Progenitor cell of endocrine pancreas (in vitro differentiated cells): Measurements from ENCODE around the gene CD44. TPM values are rescaled to one million over a fixed set of nuclear protein-coding genes. Genes with fewer than 3 reads are reported as not detected.

Experiments used
- DNase-seq: peaks from one replicate; pipeline ENCODE4 v3.0.0; 2021; ENCODE audit warnings: low spot score; ENCODE audit not compliant: unreplicated experiment
- H3K27ac Mint-ChIP-seq: 2 replicates; pipeline ENCODE4 v1.8.0; 2021; ENCODE audit warnings: mild to moderate bottlenecking, moderate library complexity, mixed read lengths
- H3K27me3 Mint-ChIP-seq: 2 replicates; pipeline ENCODE4 v1.8.0; 2021; ENCODE audit warnings: mixed read lengths
- H3K36me3 Mint-ChIP-seq: 2 replicates; pipeline ENCODE4 v1.8.0; 2022; ENCODE audit warnings: mixed read lengths; ENCODE audit not compliant: insufficient read depth
- H3K4me1 Mint-ChIP-seq: 2 replicates; pipeline ENCODE4 v1.8.0; 2021; ENCODE audit warnings: low read depth, mixed read lengths
- H3K4me3 Mint-ChIP-seq: 2 replicates; pipeline ENCODE4 v1.8.0; 2021; ENCODE audit warnings: low read depth, mild to moderate bottlenecking, moderate library complexity, mixed read lengths
- H3K9me3 Mint-ChIP-seq: 2 replicates; pipeline ENCODE4 v1.8.0; 2021; ENCODE audit warnings: low read depth, mixed read lengths
- CTCF ChIP-seq: fragments of 200-600 bp; sonication (generic); IDR thresholded peaks from one replicate; pipeline ENCODE4 v1.5.0; 2021; ENCODE audit warnings: antibody characterized with exemption, mild to moderate bottlenecking; ENCODE audit not compliant: unreplicated experiment
- total RNA-seq: library from RNA; stranded (reverse); gene quantifications from 2 replicates; pipeline ENCODE4 v1.2.1, GENCODE V29; 2021

CD44 gene
- total RNA-seq, 1 donor from 2014 or later: 1.9 TPM

GRCh38 chr11:35253237-35253636, 114.3 kb downstream of the CD44 start:
- H3K4me3 Mint-ChIP-seq: no peak overlapping the region
- no peaks in the 10 kb centered on the region for H3K27me3 Mint-ChIP-seq
- no peaks in the 10 kb centered on the region for H3K36me3 Mint-ChIP-seq
- no peak for TF ChIP-seq CTCF
- H3K4me1 Mint-ChIP-seq: no peaks in the 10 kb centered on the region
- H3K9me3 Mint-ChIP-seq: no peaks in the 10 kb centered on the region
- H3K27ac Mint-ChIP-seq: no peak overlapping the region
- no peak for DNase-seq

- Mint-ChIP-seq H3K27me3 (peaks cover 2% of the 10 kb centered on the region), H3K9me3 (no peaks in the 10 kb centered on the region), H3K36me3 (no peaks in the 10 kb centered on the region), H3K27ac (no peak overlapping the region), H3K4me3 (no peak overlapping the region), H3K4me1 (no peaks in the 10 kb centered on the region)
- no peak for DNase-seq
- no peak for TF ChIP-seq CTCF
Measured at GRCh38 chr11:35255514-35255913, 116.5 kb downstream of the CD44 start.

- peaks cover 2% of the 10 kb centered on the region for H3K27me3 Mint-ChIP-seq
- TF ChIP-seq CTCF: no peak
- no peak for DNase-seq
- H3K4me1 Mint-ChIP-seq: no peaks in the 10 kb centered on the region
- H3K27ac Mint-ChIP-seq: no peak overlapping the region
- no peaks in the 10 kb centered on the region for H3K9me3 Mint-ChIP-seq
- no peaks in the 10 kb centered on the region for H3K36me3 Mint-ChIP-seq
- H3K4me3 Mint-ChIP-seq: no peak overlapping the region
Measured at GRCh38 chr11:35256296-35256695, 117.3 kb downstream of the CD44 start.

- Mint-ChIP-seq H3K27ac (no peak overlapping the region), H3K4me3 (no peak overlapping the region), H3K9me3 (no peaks in the 10 kb centered on the region), H3K4me1 (no peaks in the 10 kb centered on the region), H3K27me3 (peaks cover 2% of the 10 kb centered on the region), H3K36me3 (no peaks in the 10 kb centered on the region)
- DNase-seq: no peak
- no peak for TF ChIP-seq CTCF
Measured at GRCh38 chr11:35257281-35257680, 118.3 kb downstream of the CD44 start.

GRCh38 chr11:35259529-35259928, 120.6 kb downstream of the CD44 start:
- H3K36me3 Mint-ChIP-seq: no peaks in the 10 kb centered on the region
- H3K27me3 Mint-ChIP-seq: peaks cover 2% of the 10 kb centered on the region
- no peak for DNase-seq
- H3K9me3 Mint-ChIP-seq: no peaks in the 10 kb centered on the region
- no peak for TF ChIP-seq CTCF
- no peaks in the 10 kb centered on the region for H3K4me1 Mint-ChIP-seq
- H3K4me3 Mint-ChIP-seq: no peak overlapping the region
- H3K27ac Mint-ChIP-seq: no peak overlapping the region
